HG02943 (cell line): ENCODE data around the gene PCDHGA3.
A peak's percentile ranks its signal among the peaks of the same experiment; 100 is the strongest.
"Not testable (repeated sequence)": the region's sequence is repeated elsewhere in the genome, so short reads cannot be mapped to it uniquely, and the experiment has no call there.

Source experiments
- ATAC-seq: cut with Tn5 transposase; IDR thresholded peaks from one replicate; pipeline ENCODE4 v1.9.1; 2021; ENCODE audit warnings: mild to moderate bottlenecking, low read depth, moderate library complexity; ENCODE audit not compliant: unreplicated experiment

The PCDHGA3 gene

GRCh38 chr5:141375444-141376155 lies 32.0 kb downstream of the PCDHGA3 start:
- ATAC-seq, result not testable (repeated sequence)

- ATAC-seq, result no peak
Measured at GRCh38 chr5:141382469-141383294, 39.1 kb downstream of the PCDHGA3 start, which contains the start of gene PCDHGA7. Gene PCDHGA7, plus strand, starts transcription at chr5:141382742. Its CDS starts 158 bp downstream, at chr5:141382900.

- no peak for ATAC-seq
Measured at GRCh38 chr5:141383345-141383744, 39.7 kb downstream of the PCDHGA3 start.

DNA sequence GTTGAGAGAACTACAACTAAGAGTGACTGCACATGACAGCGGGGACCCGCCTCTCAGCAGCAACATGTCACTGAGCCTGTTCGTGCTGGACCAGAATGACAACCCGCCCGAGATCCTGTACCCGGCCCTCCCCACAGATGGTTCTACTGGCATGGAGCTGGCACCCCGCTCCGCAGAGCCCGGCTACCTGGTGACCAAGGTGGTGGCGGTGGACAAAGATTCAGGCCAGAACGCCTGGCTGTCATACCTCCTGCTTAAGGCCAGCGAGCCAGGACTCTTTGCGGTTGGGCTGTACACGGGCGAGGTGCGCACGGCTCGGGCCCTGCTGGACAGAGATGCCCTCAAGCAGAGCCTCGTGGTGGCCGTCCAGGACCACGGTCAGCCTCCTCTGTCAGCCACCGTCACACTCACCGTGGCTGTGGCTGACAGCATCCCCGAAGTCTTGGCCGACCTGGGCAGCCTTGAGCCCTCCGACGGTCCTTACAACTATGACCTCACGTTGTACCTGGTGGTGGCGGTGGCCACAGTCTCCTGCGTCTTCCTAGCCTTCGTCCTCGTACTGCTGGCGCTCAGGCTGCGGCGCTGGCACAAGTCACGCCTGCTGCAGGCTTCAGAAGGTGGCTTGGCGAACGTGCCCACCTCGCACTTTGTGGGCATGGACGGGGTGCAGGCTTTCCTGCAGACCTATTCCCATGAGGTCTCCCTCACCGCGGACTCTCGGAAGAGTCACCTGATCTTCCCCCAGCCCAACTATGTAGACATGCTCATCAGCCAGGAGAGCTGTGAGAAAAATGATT lies 41.0 kb downstream of the PCDHGA3 start:
- no peak for ATAC-seq

- ATAC-seq, result peak; percentile 94
Measured at GRCh38 chr5:141387557-141388311, 44.1 kb downstream of the PCDHGA3 start, which contains the start of gene PCDHGB4. Gene PCDHGB4, plus strand, starts transcription at chr5:141387698. Its CDS starts 187 bp downstream, at chr5:141387885.

- ATAC-seq, result no peak
Measured at GRCh38 chr5:141388661-141389060, 45.0 kb downstream of the PCDHGA3 start.

DNA sequence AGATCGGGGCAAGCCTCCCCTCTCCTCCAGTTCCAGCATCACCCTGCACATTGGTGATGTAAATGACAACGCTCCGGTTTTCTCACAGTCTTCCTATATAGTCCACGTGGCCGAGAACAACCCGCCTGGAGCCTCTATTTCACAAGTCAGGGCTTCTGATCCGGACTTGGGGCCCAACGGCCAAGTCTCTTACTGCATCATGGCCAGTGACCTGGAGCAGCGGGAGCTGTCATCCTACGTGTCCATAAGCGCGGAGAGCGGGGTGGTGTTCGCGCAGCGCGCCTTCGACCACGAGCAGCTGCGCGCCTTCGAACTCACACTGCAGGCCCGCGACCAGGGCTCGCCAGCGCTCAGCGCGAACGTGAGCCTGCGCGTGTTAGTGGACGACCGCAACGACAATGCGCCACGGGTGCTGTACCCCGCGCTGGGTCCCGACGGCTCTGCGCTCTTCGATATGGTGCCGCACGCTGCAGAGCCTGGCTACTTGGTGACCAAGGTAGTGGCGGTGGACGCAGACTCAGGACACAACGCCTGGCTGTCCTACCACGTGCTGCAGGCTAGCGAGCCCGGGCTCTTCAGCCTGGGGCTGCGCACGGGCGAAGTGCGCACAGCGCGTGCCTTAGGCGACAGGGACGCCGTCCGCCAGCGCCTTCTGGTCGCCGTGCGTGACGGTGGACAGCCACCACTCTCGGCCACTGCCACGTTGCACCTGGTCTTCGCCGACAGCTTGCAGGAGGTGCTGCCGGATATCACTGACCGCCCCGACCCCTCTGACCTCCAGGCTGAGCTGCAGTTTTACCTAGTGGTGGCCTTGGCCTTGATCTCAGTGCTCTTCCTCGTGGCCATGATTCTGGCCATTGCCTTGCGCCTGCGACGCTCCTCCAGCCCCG lies 45.8 kb downstream of the PCDHGA3 start:
- ATAC-seq, result no peak

- no peak for ATAC-seq
Measured at GRCh38 chr5:141392429-141393198, 49.0 kb downstream of the PCDHGA3 start, which contains the start of gene PCDHGA8. Gene PCDHGA8, plus strand, starts transcription at chr5:141392633. Its CDS starts 181 bp downstream, at chr5:141392814.

GRCh38 chr5:141393267-141393666 lies 49.6 kb downstream of the PCDHGA3 start:
- ATAC-seq, result no peak

GRCh38 chr5:141394401-141395187 lies 51.0 kb downstream of the PCDHGA3 start:
- not testable (repeated sequence) for ATAC-seq
